ENCODE results near the gene FAM204A. TPM values are rescaled to one million over a fixed set of nuclear protein-coding genes. Genes with fewer than 3 reads are reported as not detected.

FAM204A gene
- total and polyA plus RNA-seq, 10 of the 15 experiments (the other 5 are each of a cell fraction or from before 2014, with no cell fraction given) = 24.5 to 96.0 (median 67.6) TPM

GRCh38 chr10:118343549-118343948 is 1.4 kb upstream of the FAM204A start (continued):
- TF ChIP-seq IRF3 (IDR thresholded peaks at IDR 0.05) (no peak), ZBTB40 (IDR thresholded peaks at IDR 0.05; ENCODE audit: borderline replicate concordance) (no peak), IRF5 (IDR thresholded peaks at IDR 0.05; ENCODE audit: borderline replicate concordance) (no peak), HDAC6 (IDR thresholded peaks at IDR 0.05; ENCODE audit: unreplicated experiment) (no peak)

GRCh38 chr10:118343115-118343514 is 991 bp upstream of the FAM204A start:
- H3K4me2 ChIP-seq (ENCODE audit: control insufficient read depth, insufficient read depth) = no peak overlapping the region
- no peak for DNase-seq (ENCODE audit: low read depth, low spot score)
- RAD21 ChIA-PET (ENCODE audit: unreplicated experiment) = no interaction called here
- TF ChIP-seq TAF1 (IDR thresholded peaks at IDR 0.05; ENCODE audit: borderline replicate concordance, low read depth, low read length) (no peak), MTA2 (IDR thresholded peaks at IDR 0.05; ENCODE audit: low read depth) (no peak), SIN3A (IDR thresholded peaks at IDR 0.05; ENCODE audit: low read depth, low read length) (no peak), ZNF384 (IDR thresholded peaks at IDR 0.05; ENCODE audit: borderline replicate concordance, low read depth, low read length) (no peak), YY1 (IDR thresholded peaks at IDR 0.05; ENCODE audit: low read depth, low read length) (no peak), ZBTB33 (IDR thresholded peaks at IDR 0.05) (no peak)
- H4K20me1 ChIP-seq (ENCODE audit: control insufficient read depth, insufficient read depth) = no peaks in the 10 kb centered on the region
- BruUV-seq (replicated peaks) = no TSS peak
- no peak overlapping the region for H3K4me3 ChIP-seq
- CTCF ChIA-PET = interaction anchor here (0.7 to 1.3 kb wide), 2 partner anchors 12 to 115 kb away, joined by 3 to 4 read pairs; no protein-coding TSS in a partner anchor
- no peak overlapping the region; the same call in 1 of the 2 replicates for H2AFZ ChIP-seq (ENCODE audit: control insufficient read depth, low read depth, low read length)
- no peak overlapping the region for H3K9ac ChIP-seq (ENCODE audit: control insufficient read depth, insufficient read depth, low read length)
- H3K27me3 ChIP-seq (replicated peaks in 1 of 2; ENCODE audit: control insufficient read depth in 2 of 2, insufficient read depth in 2 of 2, low read length in 1 of 2) = no peaks in the 10 kb centered on the region
- no peaks in the 10 kb centered on the region; the same call in 2 of the 3 replicates for H3K9me3 ChIP-seq (replicated peaks; ENCODE audit: control insufficient read depth, insufficient read depth, low read length)
- SMC1A ChIA-PET (ENCODE audit: uncharacterized antibody, unreplicated experiment) = no interaction called here
- intact Hi-C loops (cut with micrococcal nuclease; ENCODE audit: unreplicated experiment) = no loop called here
- 85% methylated on average over 5 of the region's 5 CpGs for WGBS (ENCODE audit: insufficient coverage, insufficient replicate concordance, low lambda C conversion rate, missing lambda C conversion rate)
- ATAC-seq = no peak
- POLR2A ChIA-PET = no interaction called here
- no peak for FAIRE-seq
- H3K27ac ChIP-seq (ENCODE audit: control insufficient read depth, insufficient read depth) = no peak overlapping the region
- no peaks in the 10 kb centered on the region for H3K36me3 ChIP-seq (ENCODE audit: control insufficient read depth in 2 of 2, insufficient read depth in 2 of 2, low read length in 1 of 2)
- no peaks in the 10 kb centered on the region for H3K4me1 ChIP-seq (ENCODE audit: control insufficient read depth, insufficient read depth, low read length)
- peaks cover 33% of the 10 kb centered on the region for H3K79me2 ChIP-seq (ENCODE audit: control insufficient read depth, insufficient read depth, low read length)
- in situ Hi-C loops (cut with MboI) = no loop called here
